HG03378 (cell line): Measurements from ENCODE around the gene LRCH3.

Experiments used
- ATAC-seq: cut with Tn5 transposase; IDR thresholded peaks from one replicate; pipeline ENCODE4 v1.9.1; 2021; ENCODE audit warnings: mild to moderate bottlenecking, moderate library complexity; ENCODE audit not compliant: unreplicated experiment

The LRCH3 gene

GRCh38 chr3:197833930-197834715 is 43.1 kb downstream of the LRCH3 start:
- ATAC-seq: no peak

DNA sequence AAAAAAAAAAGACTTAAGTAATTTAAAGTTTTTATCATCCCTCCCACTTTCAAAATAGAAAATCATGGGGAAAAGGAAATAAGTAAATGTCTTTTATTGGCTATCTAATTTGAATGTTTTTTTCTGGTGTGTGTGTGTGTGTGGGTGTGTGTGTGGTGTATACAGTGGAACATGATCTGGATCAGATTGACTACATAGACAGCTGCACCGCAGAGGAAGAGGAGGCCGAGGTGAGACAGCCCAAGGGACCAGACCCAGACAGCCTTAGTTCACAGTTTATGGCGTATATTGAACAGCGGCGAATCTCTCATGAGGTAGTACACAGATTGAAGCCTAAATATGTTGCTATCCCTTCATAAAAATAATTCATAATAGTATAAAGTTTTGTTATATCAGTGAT is 44.5 kb downstream of the LRCH3 start:
- ATAC-seq: no peak

GRCh38 chr3:197836244-197836643 is 45.2 kb downstream of the LRCH3 start:
- ATAC-seq: no peak

DNA sequence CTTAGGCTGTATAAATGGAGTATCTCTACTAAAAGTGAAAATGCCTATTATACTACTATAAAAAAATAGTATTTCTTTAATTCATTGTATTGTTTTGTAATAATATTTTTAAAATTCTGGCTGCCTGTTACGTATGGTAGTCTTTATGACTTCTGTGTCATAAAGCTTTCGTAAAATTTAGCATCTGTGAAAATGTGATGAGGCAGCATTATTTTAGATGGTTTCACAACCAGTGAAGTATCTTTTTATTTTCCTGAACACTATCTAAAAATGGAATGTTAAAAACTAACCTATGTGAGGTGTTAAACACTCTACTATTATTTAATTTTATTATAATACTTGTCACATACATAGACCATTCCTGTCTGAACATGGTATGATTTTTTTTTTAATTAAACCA is 46.2 kb downstream of the LRCH3 start:
- no peak for ATAC-seq

GRCh38 chr3:197841789-197842188 is 50.7 kb downstream of the LRCH3 start:
- no peak for ATAC-seq

- ATAC-seq: no peak
These were observed 55.4 kb downstream of the LRCH3 start for GRCh38 chr3:197846491-197846890.

DNA sequence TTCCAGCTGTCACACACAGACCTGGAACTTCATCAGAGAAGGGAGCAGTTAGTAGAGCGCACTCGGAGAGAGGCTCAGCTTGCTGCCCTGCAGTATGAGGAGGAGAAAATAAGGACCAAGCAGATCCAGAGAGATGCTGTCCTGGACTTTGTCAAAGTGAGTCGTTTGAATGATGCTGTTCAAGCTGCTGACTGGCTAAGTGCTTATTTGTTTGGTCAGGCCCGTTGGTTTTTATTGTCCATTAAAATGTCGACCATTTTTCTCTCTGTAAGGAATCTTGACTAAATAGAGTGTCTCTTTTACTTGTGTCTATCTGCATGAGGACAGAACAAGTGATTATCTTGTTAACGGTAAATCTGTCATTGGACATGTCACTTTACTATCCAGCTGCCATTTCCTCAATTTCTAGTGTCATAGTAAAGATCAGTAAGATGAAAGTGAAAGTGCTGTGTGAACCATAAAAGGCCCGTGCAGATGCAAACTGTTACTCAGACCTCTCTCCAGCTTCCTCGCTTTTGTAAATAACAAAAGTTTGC is 56.9 kb downstream of the LRCH3 start:
- ATAC-seq: peak; percentile 85

DNA sequence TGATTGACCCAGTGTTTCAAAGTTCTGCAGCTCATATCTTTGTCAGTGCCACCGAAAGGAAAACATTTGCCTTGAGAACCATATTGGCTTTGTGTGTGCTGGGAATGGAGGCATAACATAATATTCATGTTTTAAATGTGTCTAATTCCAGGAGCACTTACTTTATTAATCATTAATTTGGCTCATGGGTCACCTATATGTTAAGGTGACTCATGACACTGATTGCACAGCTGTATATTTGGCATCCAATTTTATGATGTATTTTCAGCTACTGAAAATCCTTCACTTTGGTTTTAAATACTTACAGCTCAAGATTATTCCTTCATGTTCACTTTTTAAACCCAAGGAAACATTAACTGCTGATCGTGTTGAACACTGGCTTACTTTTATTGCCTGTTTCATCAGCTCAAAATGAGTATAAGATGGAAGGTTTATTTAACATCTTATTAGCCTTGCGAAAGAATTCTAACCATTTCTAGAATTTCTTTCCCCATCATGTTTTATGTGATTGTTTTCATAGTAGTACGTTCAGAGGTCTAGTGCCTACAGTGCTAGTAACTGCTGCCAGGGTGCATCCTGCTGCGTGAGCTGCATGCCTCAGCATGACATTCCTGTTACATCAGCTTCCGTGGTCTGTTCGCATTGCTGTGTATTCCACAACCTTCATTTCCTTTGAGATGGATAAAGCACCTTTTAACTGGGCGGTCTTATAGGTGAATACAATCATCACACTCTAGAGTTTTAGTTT is 63.7 kb downstream of the LRCH3 start:
- ATAC-seq: no peak

DNA sequence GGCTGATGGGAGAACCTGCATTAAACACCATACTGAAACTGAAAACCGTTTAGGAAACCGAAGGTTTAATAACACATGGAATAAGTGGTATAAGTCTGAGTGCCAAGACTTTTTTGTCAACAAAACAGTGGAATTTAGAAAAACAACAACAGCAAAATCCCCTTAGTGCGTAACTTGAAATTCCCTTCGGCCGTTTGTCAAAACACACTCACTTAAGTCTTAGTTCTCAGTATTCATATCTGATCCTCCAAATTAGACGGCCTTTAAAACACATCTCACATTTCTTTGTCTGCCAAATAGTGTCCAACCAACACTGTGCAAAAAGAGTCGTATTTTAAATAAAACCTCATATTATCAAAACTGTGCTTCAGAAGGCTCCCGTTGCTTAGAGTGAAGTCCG is 64.5 kb downstream of the LRCH3 start:
- no peak for ATAC-seq

GRCh38 chr3:197856199-197856816 is 65.3 kb downstream of the LRCH3 start:
- ATAC-seq: no peak

- no peak for ATAC-seq
These were observed 67.1 kb downstream of the LRCH3 start for GRCh38 chr3:197858133-197858532.

DNA sequence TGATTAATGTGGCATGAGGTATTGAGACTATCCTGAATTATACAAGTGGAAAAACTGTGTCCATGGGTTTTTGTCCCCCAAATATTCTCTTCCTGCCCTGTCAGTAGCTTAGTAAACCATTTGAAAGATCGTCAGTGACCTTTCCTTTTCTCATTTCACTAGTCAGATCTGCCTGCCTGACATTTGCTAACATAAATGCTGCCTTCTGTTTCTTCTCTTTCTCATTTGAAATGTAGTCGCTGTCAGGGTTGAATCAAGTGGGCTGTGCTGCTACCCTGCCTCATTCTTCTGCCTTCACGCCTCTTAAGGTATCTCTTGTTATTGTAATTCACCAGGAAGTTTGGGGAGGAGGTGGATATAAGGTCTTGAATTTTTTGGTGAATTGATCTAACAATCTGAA is 67.5 kb downstream of the LRCH3 start:
- no peak for ATAC-seq

- ATAC-seq: no peak
These were observed 75.0 kb downstream of the LRCH3 start for GRCh38 chr3:197866035-197866434.

DNA sequence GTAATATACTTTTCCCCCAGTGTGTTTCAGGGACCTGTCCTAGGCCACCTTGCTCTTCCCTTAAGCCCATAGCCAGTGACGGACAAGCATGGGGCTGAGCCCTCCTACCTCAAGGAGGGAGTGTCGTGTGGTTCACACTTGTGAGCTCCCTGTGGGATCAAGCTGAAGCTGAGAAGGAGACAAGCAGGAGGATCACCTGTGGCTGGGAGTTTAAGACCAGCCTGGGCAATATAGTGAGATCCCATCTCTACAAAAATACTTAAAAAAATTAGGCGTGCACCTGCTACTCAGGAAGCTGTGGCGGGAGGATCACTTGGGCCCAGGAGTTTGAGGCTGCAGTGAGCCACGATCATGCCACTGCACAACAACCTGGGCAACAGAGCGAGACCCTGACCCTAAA is 82.3 kb downstream of the LRCH3 start:
- ATAC-seq: no peak

- no peak for ATAC-seq
These were observed 83.0 kb downstream of the LRCH3 start for GRCh38 chr3:197874064-197874463.

GRCh38 chr3:197874653-197875052 is 83.6 kb downstream of the LRCH3 start:
- ATAC-seq: no peak

- ATAC-seq: no peak
These were observed 86.8 kb downstream of the LRCH3 start for GRCh38 chr3:197877902-197878301.

- no peak for ATAC-seq
These were observed 87.4 kb downstream of the LRCH3 start for GRCh38 chr3:197878427-197878826.

DNA sequence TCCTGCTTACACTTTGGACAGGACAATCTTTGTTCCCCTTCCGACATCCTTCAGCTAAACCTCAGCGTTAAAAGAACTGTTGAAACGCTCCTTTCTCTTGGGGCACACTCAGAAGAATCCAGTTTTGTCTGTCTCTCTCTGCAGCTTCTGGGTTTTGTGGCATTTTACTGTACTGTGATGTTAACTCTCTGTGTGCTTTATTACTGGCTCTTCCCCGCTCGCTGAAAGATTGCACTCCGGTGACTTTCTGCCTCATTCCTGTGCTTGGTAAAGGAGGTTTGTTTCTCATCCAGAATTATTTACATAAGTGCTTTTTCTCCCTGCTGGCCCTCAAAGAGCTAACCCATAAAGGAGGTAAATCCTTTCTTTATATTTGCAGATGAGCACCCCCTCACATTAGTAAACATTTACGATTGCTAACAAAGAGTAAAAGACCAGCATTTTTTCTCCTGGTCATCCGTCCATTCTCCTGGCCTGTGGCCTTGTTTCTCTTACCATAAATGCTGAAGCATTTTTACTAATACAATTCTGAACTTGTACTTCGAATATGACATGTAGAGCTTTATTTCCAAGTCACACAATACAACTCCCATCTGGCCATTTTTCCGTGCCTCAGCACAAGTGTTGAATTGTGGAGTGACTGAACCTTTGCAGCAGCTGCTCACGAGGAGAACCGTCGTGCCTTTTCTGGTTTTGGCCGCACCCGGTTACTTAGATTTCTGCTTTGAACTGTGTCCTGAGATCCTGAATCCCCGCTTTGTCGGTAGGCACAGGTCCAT is 89.6 kb downstream of the LRCH3 start:
- no peak for ATAC-seq

DNA sequence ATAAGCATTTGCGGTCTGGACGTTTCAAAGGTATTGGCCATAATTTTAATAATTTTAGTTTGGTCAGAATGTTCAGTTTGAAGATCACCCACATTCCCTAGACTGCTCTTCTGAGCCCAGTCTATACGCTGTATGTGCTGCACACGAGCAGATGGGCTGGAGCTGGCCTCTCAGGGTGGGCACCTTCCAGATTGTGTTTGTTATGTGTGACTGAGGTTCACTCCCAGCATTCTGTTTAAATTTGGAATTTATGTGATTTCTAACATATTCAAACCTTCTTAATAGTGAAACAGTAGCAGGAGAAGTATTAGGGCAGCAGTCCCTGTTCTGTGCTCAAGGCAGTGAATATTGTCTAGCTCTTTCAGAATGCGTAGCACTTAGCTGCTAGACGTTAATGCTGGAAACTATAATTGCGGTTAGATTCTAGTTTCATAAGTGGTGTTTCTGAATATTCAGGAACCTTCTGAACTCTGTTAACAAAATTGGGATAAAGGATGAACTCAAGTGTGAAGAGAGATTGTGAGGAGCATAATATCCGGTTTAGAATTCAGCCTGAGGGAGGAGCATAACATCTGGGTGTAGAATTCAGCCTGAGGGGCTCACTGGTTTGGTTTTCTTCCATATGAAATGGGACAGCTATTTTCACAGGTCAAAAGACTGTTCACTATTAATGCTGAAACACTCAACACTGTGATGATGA is 90.4 kb downstream of the LRCH3 start:
- no peak for ATAC-seq
